SK-N-MC (cell line): Measurements from ENCODE around the gene ATP5F1C.
"Not testable (repeated sequence)": the region's sequence is repeated elsewhere in the genome, so short reads cannot be mapped to it uniquely, and the experiment has no call there.

Source experiments
- DNase-seq: peaks from one replicate; pipeline ENCODE4 v3.0.0-alpha.2; 2011; ENCODE audit warnings: low read depth, low spot score
- H3K27ac ChIP-seq: fragments of 200-600 bp; sonication (generic); 2 replicates; pipeline ENCODE4 v1.5.1; 2016; ENCODE audit warnings: mixed run types
- H3K36me3 ChIP-seq: fragments of 200-600 bp; sonication (generic); 2 replicates; pipeline ENCODE4 v1.6.1; 2017; ENCODE audit warnings: antibody characterized with exemption, low read length, mixed read lengths; ENCODE audit not compliant: insufficient read depth
- H3K4me3 ChIP-seq: fragments of 200-600 bp; sonication (generic); 2 replicates; pipeline ENCODE4 v1.5.1; 2016
- H3K9ac ChIP-seq: fragments of 200-600 bp; sonication (generic); 2 replicates; pipeline ENCODE4 v1.8.0; 2017; ENCODE audit warnings: mixed run types, mixed read lengths; ENCODE audit not compliant: insufficient read length
- H3K9me3 ChIP-seq: fragments of 200-600 bp; sonication (generic); 2 replicates; pipeline ENCODE4 v1.6.1; 2017; ENCODE audit warnings: low read depth, mild to moderate bottlenecking, antibody characterized with exemption, low read length, moderate library complexity, mixed read lengths
- EZH2 ChIP-seq: fragments of 200-600 bp; sonication (generic); IDR thresholded peaks from one replicate; pipeline ENCODE4 v1.6.1; 2017; ENCODE audit warnings: antibody characterized with exemption
- FOXP2 ChIP-seq: optimal IDR thresholded peaks from 2 replicates; pipeline ENCODE3; 2011; ENCODE audit warnings: mild to moderate bottlenecking, moderate library complexity; ENCODE audit not compliant: insufficient read depth; ENCODE audit errors: extremely low read length, control extremely low read depth
- POLR2AphosphoS5 ChIP-seq: IDR thresholded peaks from 2 replicates; pipeline ENCODE4 v1.6.1; 2012; ENCODE audit warnings: mild to moderate bottlenecking, low read depth, low read length, borderline replicate concordance

The ATP5F1C gene

DNA sequence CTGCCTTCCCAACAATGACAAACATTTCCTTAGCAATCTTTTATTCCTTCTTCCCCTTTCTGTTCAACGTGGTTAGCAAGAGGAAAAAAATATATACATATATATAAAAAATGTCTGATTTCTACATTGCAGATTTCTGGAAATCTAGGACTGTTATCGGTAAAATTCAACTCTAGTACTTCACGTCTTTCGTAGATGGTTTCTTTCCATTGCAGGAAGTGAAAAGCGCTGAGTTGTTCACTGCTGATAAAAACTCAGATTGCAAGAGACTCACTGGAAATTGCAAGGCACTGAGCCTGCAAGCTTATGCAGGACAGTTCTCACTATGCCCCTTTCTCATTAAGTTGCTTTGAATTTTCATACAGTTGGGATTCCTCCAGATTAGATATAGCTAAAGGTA, 24.0 kb upstream of the ATP5F1C start:
- Histone ChIP-seq H3K9me3 (no peaks in the 10 kb centered on the region), H3K9ac (no peak overlapping the region), H3K27ac (no peak overlapping the region), H3K36me3 (peaks cover 13% of the 10 kb centered on the region), H3K4me3 (no peak overlapping the region)
- TF ChIP-seq POLR2AphosphoS5, result no peak
- TF ChIP-seq FOXP2, result no peak
- no peak for TF ChIP-seq EZH2
- no peak for DNase-seq

DNA sequence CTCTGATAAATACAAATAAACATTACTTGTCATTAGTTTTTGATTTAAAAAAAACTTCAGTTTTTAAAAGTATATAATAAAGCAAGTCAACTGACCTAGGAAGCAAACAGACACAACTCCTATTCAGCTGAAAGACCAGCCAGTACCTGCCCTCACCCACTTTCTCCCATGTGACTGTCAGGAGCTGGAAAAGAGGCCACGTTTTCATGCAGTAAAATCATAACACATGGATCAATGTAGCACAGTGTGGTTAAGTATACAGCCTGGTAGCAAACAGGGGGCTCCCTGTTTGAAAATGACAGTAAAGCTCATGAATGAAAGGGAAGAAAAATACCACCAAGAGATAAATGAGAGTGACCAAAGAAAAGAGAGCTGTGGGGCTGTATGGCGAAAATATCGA, 21.7 kb upstream of the ATP5F1C start:
- Histone ChIP-seq H3K9ac (no peak overlapping the region), H3K36me3 (peaks cover 10% of the 10 kb centered on the region), H3K4me3 (no peak overlapping the region), H3K27ac (no peak overlapping the region), H3K9me3 (no peaks in the 10 kb centered on the region)
- DNase-seq, result no peak
- TF ChIP-seq FOXP2 (no peak), POLR2AphosphoS5 (no peak), EZH2 (no peak)

DNA sequence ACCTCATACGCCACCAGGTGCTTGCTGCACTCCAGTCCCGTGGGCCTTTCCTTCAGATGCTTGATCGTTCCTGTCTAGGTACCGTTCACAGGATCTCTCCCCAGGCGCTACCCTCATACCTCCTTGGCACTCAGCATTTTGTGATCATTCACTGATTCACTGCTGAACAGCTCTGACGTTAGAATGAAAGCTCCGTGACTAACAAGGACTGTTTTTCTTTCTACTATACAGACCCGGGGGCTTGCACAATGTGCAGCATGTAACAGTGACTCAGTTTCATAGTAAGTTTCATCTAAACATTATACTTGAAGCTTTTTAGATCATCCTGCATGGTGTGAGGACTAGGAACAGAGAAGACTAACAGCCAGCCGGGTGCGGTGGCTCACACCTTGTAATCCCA, 20.8 kb upstream of the ATP5F1C start:
- H3K4me3 ChIP-seq, result no peak overlapping the region
- no peak overlapping the region for H3K27ac ChIP-seq
- peaks cover 8% of the 10 kb centered on the region for H3K36me3 ChIP-seq
- H3K9ac ChIP-seq, result no peak overlapping the region
- TF ChIP-seq POLR2AphosphoS5, result no peak
- TF ChIP-seq FOXP2, result no peak
- no peak for TF ChIP-seq EZH2
- H3K9me3 ChIP-seq, result no peaks in the 10 kb centered on the region
- DNase-seq, result no peak

DNA sequence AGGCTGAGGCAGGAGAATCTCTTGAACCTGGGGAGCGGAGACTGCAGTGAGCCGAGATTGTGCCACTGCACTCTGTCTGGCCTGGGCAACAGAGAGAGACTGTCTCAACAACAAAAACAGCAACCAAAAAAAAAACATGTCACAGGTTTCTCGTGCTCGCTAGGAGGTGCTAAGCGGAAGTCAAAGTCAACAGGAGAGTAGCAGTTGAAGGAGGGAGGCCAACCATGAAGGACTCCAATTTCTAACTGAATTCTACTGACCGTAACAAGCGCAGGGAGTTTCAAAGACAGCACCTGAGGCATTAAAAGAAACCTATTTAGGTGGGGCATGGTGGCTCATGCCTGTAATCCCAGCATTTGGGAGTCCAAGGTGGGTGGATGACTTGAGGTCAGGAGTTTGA, 19.6 kb upstream of the ATP5F1C start:
- no peak for DNase-seq
- H3K4me3 ChIP-seq, result no peak overlapping the region
- TF ChIP-seq FOXP2, result no peak
- TF ChIP-seq EZH2, result no peak
- no peak for TF ChIP-seq POLR2AphosphoS5
- H3K36me3 ChIP-seq, result peaks cover under 1% of the 10 kb centered on the region; the same call in 1 of the 2 replicates
- no peaks in the 10 kb centered on the region for H3K9me3 ChIP-seq
- H3K9ac ChIP-seq, result no peak overlapping the region
- no peak overlapping the region for H3K27ac ChIP-seq

DNA sequence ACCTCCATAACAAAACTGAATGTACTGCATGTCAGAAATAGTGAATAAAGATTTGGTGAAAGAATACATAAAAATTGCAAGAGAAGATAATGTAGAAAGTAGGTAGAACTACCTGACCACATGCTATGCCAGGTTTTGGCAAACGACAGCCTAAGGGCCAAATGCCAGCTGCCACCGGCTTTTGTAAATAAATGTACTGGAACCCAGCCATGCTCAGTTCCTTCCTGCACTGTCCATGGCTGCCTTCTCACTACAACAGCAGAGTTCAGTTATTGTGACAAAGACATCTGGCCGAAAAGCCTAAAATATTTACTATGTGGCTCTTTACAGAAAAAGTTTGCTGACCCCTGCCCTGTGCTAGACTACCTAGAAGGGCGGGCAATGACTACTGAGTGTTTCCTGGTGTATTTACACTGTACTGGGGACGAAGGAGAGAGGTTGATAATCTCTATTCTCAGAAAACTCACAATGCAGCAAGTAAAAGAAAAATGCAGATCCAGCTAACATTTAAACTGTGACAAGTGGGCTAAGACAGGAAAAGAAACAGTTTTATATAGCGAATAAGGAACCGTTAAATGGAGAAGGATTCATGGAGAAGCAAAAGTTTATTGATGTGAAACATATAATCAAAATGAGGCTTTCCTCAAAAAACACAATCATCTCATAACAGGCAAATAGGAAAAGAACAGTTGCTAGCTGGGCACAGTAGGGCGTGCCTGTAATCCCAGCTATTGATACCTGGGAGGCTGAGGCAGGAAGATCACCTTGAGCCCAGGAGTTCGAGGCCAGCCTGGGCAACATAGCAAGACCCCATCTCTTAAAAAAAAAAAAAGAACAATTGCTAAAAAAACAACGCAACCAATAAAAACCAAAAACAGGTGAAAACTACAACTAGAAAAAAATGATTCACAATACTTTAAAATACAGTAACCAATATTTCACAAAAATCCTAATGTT, 13.9 kb upstream of the ATP5F1C start:
- Histone ChIP-seq H3K27ac (no peak overlapping the region), H3K36me3 (peaks cover 4% of the 10 kb centered on the region; the same call in 1 of the 2 replicates), H3K9ac (no peak overlapping the region), H3K4me3 (no peak overlapping the region), H3K9me3 (no peaks in the 10 kb centered on the region)
- no peak for TF ChIP-seq EZH2
- TF ChIP-seq POLR2AphosphoS5, result no peak
- no peak for TF ChIP-seq FOXP2
- no peak for DNase-seq

DNA sequence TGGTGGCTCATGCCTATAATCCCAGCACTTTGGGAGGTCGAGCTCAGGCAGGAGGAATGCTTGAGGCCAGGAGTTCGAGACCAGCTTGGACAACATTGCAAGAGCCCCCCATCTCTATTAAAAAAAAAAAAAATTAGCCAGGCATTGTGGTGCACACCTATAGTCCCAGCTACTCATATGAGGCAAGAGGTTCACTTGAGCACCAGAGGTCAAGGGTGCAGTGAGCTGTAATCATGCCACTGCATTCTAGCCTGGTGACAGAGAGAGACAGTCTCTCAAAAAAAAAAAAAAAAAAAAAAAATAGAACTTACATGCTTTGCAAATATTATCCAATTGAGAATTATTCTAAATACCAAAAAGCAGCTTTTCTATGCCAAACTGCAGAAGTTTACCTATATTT, 11.2 kb upstream of the ATP5F1C start:
- TF ChIP-seq EZH2, result no peak
- TF ChIP-seq FOXP2, result no peak
- no peak for TF ChIP-seq POLR2AphosphoS5
- Histone ChIP-seq H3K9ac (no peak overlapping the region), H3K36me3 (peaks cover 7% of the 10 kb centered on the region; the same call in 1 of the 2 replicates), H3K9me3 (no peaks in the 10 kb centered on the region), H3K4me3 (no peak overlapping the region), H3K27ac (no peak overlapping the region)
- DNase-seq, result no peak

DNA sequence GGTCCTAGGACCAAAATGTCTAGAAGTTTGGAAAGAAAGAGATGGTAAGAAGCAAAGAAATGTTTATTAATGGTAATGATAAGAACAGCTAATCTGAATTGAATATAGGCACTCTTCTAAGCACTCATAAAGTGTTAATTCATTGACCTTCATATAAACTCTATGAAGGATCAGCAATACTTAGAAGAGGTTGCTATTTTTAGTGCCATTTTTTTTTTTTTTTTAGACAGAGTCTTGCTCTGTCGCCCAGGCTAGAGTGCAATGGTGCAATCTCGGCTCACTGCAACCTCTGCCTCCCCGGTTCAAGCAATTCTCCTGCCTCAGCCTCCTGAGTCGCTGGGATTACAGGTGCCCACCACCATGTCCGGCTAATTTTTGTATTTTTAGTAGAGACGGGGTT, 5.8 kb upstream of the ATP5F1C start:
- not testable (repeated sequence) for H3K4me3 ChIP-seq, DNase-seq, H3K9me3 ChIP-seq, H3K36me3 ChIP-seq, H3K9ac ChIP-seq, H3K27ac ChIP-seq

DNA sequence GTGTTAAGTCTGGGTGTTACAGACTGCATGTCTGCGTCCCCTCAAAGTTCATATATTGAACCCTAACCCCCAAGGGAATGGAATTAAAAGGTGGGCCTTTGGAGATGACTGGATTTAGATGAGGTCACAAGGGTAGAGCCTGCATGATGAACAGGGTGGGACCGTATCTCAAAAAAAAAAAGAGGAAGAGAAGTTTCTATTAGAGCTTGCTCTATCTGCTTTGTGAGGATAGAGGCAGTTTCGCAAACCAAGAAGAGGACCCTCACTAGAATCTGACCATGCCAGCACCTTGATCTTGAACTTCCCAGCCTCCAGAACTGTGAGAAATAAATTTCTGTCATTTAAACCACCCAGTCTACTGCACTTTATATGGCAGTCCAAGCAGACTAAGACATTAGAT, 1.5 kb upstream of the ATP5F1C start:
- no peak overlapping the region for H3K27ac ChIP-seq
- H3K9ac ChIP-seq, result no peak overlapping the region
- no peaks in the 10 kb centered on the region for H3K9me3 ChIP-seq
- peak overlapping the region; percentile 83 for H3K4me3 ChIP-seq
- H3K36me3 ChIP-seq, result no peaks in the 10 kb centered on the region
- TF ChIP-seq FOXP2, result no peak
- TF ChIP-seq POLR2AphosphoS5, result no peak
- TF ChIP-seq EZH2, result no peak
- DNase-seq, result no peak
